Endodermal cell (in vitro differentiated cells): Measurements from ENCODE around the gene RAE1. TPM values are rescaled to one million over a fixed set of nuclear protein-coding genes. Genes with fewer than 3 reads are reported as not detected.
"Not testable (repeated sequence)": the region's sequence is repeated elsewhere in the genome, so short reads cannot be mapped to it uniquely, and the experiment has no call there.

Source experiments
- DNase-seq: peaks from one replicate; pipeline ENCODE4 v3.0.0-alpha.2; 2017
- H3K27ac ChIP-seq: 2 replicates; pipeline ENCODE4 v1.5.1; 2013; ENCODE audit warnings: mild to moderate bottlenecking, low read depth, low read length, moderate library complexity
- H3K27me3 ChIP-seq: 2 replicates; pipeline ENCODE4 v1.6.1; 2013; ENCODE audit warnings: mild to moderate bottlenecking, low read length, moderate library complexity; ENCODE audit not compliant: insufficient read depth, control insufficient read depth, poor library complexity, severe bottlenecking
- H3K36me3 ChIP-seq: 2 replicates; pipeline ENCODE4 v1.7.0; 2013; ENCODE audit warnings: mild to moderate bottlenecking, low read length, moderate library complexity; ENCODE audit not compliant: control insufficient read depth, insufficient read depth
- H3K4me1 ChIP-seq: one replicate; pipeline ENCODE4 v1.7.0; 2013; ENCODE audit warnings: low read length; ENCODE audit not compliant: control insufficient read depth, insufficient read depth
- H3K4me3 ChIP-seq: 2 replicates; pipeline ENCODE4 v1.5.1; 2013; ENCODE audit warnings: mild to moderate bottlenecking, low read length, moderate library complexity
- H3K9ac ChIP-seq: 2 replicates; pipeline ENCODE4 v1.6.1; 2013; ENCODE audit warnings: mild to moderate bottlenecking, low read length, moderate library complexity; ENCODE audit not compliant: poor library complexity, severe bottlenecking; ENCODE audit errors: extremely low read depth
- H3K9me3 ChIP-seq: 2 replicates; pipeline ENCODE4 v1.6.1; 2013; ENCODE audit warnings: mild to moderate bottlenecking, low read length, moderate library complexity; ENCODE audit not compliant: control insufficient read depth
- H3K27ac Mint-ChIP-seq: 2 replicates; pipeline ENCODE4 v1.8.0; 2020; ENCODE audit warnings: mixed read lengths
- H3K27me3 Mint-ChIP-seq: 2 replicates; pipeline ENCODE4 v1.8.0; 2021; ENCODE audit warnings: mild to moderate bottlenecking, mixed read lengths; ENCODE audit not compliant: insufficient read depth
- H3K36me3 Mint-ChIP-seq: 2 replicates; pipeline ENCODE4 v1.8.0; 2020; ENCODE audit warnings: low read depth, mixed read lengths
- H3K4me1 Mint-ChIP-seq: 2 replicates; pipeline ENCODE4 v1.8.0; 2020; ENCODE audit warnings: mixed read lengths
- H3K4me3 Mint-ChIP-seq: 2 replicates; pipeline ENCODE4 v1.8.0; 2020; ENCODE audit warnings: mild to moderate bottlenecking, moderate library complexity, mixed read lengths
- H3K9me3 Mint-ChIP-seq: 2 replicates; pipeline ENCODE4 v1.8.0; 2020; ENCODE audit warnings: mild to moderate bottlenecking, mixed read lengths
- CTCF ChIP-seq: fragments of 200-600 bp; sonication (generic); conservative IDR thresholded peaks from 2 replicates; pipeline ENCODE4 v1.5.0; 2021; ENCODE audit warnings: antibody characterized with exemption, mild to moderate bottlenecking
- WGBS, 2 experiments: methylation state at CpG; one replicate each; pipeline versions ENCODE4 v1.1.5 to v1.1.7; 2013; ENCODE audit warnings: missing lambda C conversion rate in 2 of 2, mixed read lengths in 1 of 2; ENCODE audit not compliant: insufficient coverage in 1 of 2, insufficient read length in 1 of 2; 5-methylcytosine and 5-hydroxymethylcytosine counted together
- total RNA-seq, 2 donors: library from RNA; stranded (reverse); fragmentation: NEBNext Ultra II Directional in 1 of 2; extraction: Animal tissue kit (Norgen Biotek cat#: 25700) in 1 of 2; gene quantifications; 2 replicates in 1 of 2; 3 replicates in 1 of 2; pipeline ENCODE4 v1.2.1, GENCODE V29; 2021

RAE1 gene
- total RNA-seq, 2 donors from 2014 or later: 41.2 to 43.8 TPM

- H3K27me3 ChIP-seq: no peaks in the 10 kb centered on the region
- DNase-seq: no peak
- H3K4me3 ChIP-seq: no peak overlapping the region
- Mint-ChIP-seq H3K9me3 (no peaks in the 10 kb centered on the region), H3K4me1 (peaks cover 9% of the 10 kb centered on the region), H3K4me3 (peak overlapping the region; percentile 89), H3K27ac (no peak overlapping the region), H3K36me3 (peaks cover 18% of the 10 kb centered on the region), H3K27me3 (peaks cover 3% of the 10 kb centered on the region)
- H3K9me3 ChIP-seq: no peaks in the 10 kb centered on the region
- TF ChIP-seq CTCF: no peak
- no peak overlapping the region for H3K9ac ChIP-seq
- peaks cover 28% of the 10 kb centered on the region for H3K36me3 ChIP-seq
- no peak overlapping the region for H3K27ac ChIP-seq
- WGBS, 2 experiments: 93 to 96% methylated on average over 4 to 15 of the region's 16 CpGs
- no peaks in the 10 kb centered on the region for H3K4me1 ChIP-seq
These were observed 859 bp upstream of the RAE1 start for GRCh38 chr20:57350081-57350710.

- not testable (repeated sequence) for H3K4me1 ChIP-seq, H3K9me3 ChIP-seq, H3K27me3 Mint-ChIP-seq, H3K4me1 Mint-ChIP-seq, H3K9me3 Mint-ChIP-seq, H3K27ac Mint-ChIP-seq, H3K27me3 ChIP-seq, DNase-seq
- peak overlapping the region; percentile 56 for H3K27ac ChIP-seq
- peaks cover 22% of the 10 kb centered on the region for H3K36me3 Mint-ChIP-seq
- peak overlapping the region; percentile 89 for H3K4me3 Mint-ChIP-seq
- peaks cover 28% of the 10 kb centered on the region for H3K36me3 ChIP-seq
- 0 to 23% methylated on average over 2 to 4 of the region's 24 CpGs for WGBS, 2 experiments
- H3K4me3 ChIP-seq: peak overlapping the region; percentile 97
- H3K9ac ChIP-seq: peak overlapping the region; percentile 89
These were observed 371 bp upstream of the RAE1 start for GRCh38 chr20:57350726-57351041.

- TF ChIP-seq CTCF: no peak
- Mint-ChIP-seq H3K36me3 (peaks cover 31% of the 10 kb centered on the region), H3K4me1 (peaks cover 9% of the 10 kb centered on the region), H3K27ac (peak overlapping the region; percentile 52), H3K4me3 (peak overlapping the region; percentile 89), H3K27me3 (peaks cover 3% of the 10 kb centered on the region), H3K9me3 (no peaks in the 10 kb centered on the region)
- Histone ChIP-seq H3K27ac (no peak overlapping the region), H3K9me3 (no peaks in the 10 kb centered on the region), H3K27me3 (no peaks in the 10 kb centered on the region), H3K4me1 (no peaks in the 10 kb centered on the region), H3K36me3 (peaks cover 28% of the 10 kb centered on the region), H3K4me3 (peak overlapping the region; percentile 97), H3K9ac (peak overlapping the region; percentile 89)
- 86 to 96% methylated on average over 4 to 6 of the region's 6 CpGs for WGBS, 2 experiments
- DNase-seq: no peak
These were observed 1.2 kb downstream of the RAE1 start for GRCh38 chr20:57352305-57352704.

- Histone ChIP-seq H3K4me1 (no peaks in the 10 kb centered on the region), H3K27ac (no peak overlapping the region), H3K27me3 (no peaks in the 10 kb centered on the region), H3K9me3 (no peaks in the 10 kb centered on the region), H3K4me3 (no peak overlapping the region), H3K9ac (no peak overlapping the region), H3K36me3 (peaks cover 28% of the 10 kb centered on the region)
- no peaks in the 10 kb centered on the region for H3K9me3 Mint-ChIP-seq
- H3K4me3 Mint-ChIP-seq: no peak overlapping the region
- peaks cover 31% of the 10 kb centered on the region for H3K36me3 Mint-ChIP-seq
- no peak for DNase-seq
- H3K27me3 Mint-ChIP-seq: peaks cover 3% of the 10 kb centered on the region
- H3K27ac Mint-ChIP-seq: no peak overlapping the region
- WGBS, 2 experiments: 93 to 97% methylated on average over 6 to 9 of the region's 9 CpGs
- peaks cover 9% of the 10 kb centered on the region for H3K4me1 Mint-ChIP-seq
- TF ChIP-seq CTCF: peak; percentile 41
These were observed 2.3 kb downstream of the RAE1 start for GRCh38 chr20:57353351-57353750.
